ENCODE results near the gene SP5. TPM values are rescaled to one million over a fixed set of nuclear protein-coding genes. Genes with fewer than 3 reads are reported as not detected.
A peak's percentile ranks its signal among the peaks of the same experiment; 100 is the strongest.
"Not testable (repeated sequence)": the region's sequence is repeated elsewhere in the genome, so short reads cannot be mapped to it uniquely, and the experiment has no call there.

SP5 gene
- total and polyA plus RNA-seq, 8 donors = 2.8 to 12.6 (median 8.5) TPM

DNA sequence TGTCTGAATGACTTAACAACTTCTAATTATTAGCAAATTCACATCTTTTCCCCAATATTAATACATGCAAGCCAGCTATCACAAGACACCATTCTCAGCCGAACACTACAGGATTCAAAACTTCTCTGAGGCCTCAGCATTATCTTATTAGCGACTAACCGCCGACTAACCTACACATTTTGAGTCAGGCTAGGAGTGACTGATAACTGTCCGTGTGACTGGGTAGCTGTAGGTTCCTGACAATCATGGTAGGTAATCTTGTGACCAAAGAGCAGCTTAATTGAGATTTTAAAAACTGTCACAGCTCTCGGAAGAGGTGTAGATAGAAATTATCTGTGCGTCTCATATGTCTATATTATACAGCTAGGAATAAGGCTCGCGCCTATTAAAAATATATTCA, 44.1 kb upstream of the SP5 start:
- Histone ChIP-seq H3K36me3 (no peaks in the 10 kb centered on the region), H3K4me3 (no peak overlapping the region), H3K27ac (no peak overlapping the region), H3K9me3 (no peaks in the 10 kb centered on the region), H3K4me1 (no peaks in the 10 kb centered on the region), H3K27me3 (peaks cover 0 to 3% of the 10 kb centered on the region in 2 donors)
- intact Hi-C loops (cut with DNase I) = no loop called here
- TF ChIP-seq, protein P1, sequence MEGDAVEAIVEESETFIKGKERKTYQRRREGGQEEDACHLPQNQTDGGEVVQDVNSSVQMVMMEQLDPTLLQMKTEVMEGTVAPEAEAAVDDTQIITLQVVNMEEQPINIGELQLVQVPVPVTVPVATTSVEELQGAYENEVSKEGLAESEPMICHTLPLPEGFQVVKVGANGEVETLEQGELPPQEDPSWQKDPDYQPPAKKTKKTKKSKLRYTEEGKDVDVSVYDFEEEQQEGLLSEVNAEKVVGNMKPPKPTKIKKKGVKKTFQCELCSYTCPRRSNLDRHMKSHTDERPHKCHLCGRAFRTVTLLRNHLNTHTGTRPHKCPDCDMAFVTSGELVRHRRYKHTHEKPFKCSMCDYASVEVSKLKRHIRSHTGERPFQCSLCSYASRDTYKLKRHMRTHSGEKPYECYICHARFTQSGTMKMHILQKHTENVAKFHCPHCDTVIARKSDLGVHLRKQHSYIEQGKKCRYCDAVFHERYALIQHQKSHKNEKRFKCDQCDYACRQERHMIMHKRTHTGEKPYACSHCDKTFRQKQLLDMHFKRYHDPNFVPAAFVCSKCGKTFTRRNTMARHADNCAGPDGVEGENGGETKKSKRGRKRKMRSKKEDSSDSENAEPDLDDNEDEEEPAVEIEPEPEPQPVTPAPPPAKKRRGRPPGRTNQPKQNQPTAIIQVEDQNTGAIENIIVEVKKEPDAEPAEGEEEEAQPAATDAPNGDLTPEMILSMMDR (IDR thresholded peaks at IDR 0.05) = no peak
- no peak for ATAC-seq
- DNase-seq = no peak

DNA sequence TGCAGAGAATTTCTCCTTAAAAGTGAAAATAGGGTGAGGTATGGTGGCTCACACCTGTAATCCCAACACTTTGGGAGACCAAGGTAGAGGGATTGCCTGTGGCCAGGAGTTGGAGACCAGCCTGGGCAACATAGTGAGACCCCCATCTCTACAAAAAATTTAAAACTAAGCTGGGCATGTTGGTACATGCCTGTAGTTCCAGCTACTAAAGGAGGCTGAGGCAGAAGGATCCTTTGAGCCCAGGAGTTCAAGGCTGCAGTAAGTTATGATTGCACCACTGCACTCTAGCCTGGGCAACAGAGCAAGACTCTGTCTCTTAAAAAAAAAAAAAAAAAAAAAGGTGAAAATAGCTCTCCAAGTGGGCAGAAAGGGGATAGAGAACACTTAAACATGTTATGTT, 40.9 kb upstream of the SP5 start:
- ATAC-seq; H3K4me1 ChIP-seq; H3K27ac ChIP-seq; H3K9me3 ChIP-seq; H3K36me3 ChIP-seq; H3K4me3 ChIP-seq; H3K27me3 ChIP-seq; DNase-seq; intact Hi-C loops (cut with DNase I): not testable (repeated sequence)

DNA sequence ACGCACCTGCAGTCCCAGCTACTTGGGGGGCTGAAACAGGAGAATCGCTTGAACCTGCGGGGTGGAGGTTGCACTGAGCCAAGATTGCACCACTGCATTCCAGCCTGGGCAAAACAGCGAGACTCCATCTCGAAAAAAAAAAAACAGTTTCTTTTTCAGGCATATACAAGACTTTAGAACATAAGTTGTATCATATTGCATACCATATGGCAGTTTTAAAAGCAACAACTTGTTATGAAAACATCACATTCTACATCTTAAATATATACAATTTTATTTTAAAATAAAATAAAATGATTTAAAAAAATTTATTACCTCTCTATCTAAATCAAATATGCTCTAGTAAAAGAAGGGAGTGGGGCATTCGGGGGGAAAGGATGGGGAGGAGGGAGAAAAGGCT, 39.4 kb upstream of the SP5 start:
- TF ChIP-seq, protein P1 (IDR thresholded peaks at IDR 0.05) = no peak
- Histone ChIP-seq H3K4me3 (no peak overlapping the region), H3K4me1 (no peaks in the 10 kb centered on the region), H3K9me3 (no peaks in the 10 kb centered on the region), H3K27ac (no peak overlapping the region), H3K27me3 (peaks cover 0 to 3% of the 10 kb centered on the region in 2 donors), H3K36me3 (no peaks in the 10 kb centered on the region)
- intact Hi-C loops (cut with DNase I) = no loop called here
- no peak for ATAC-seq
- no peak for DNase-seq

DNA sequence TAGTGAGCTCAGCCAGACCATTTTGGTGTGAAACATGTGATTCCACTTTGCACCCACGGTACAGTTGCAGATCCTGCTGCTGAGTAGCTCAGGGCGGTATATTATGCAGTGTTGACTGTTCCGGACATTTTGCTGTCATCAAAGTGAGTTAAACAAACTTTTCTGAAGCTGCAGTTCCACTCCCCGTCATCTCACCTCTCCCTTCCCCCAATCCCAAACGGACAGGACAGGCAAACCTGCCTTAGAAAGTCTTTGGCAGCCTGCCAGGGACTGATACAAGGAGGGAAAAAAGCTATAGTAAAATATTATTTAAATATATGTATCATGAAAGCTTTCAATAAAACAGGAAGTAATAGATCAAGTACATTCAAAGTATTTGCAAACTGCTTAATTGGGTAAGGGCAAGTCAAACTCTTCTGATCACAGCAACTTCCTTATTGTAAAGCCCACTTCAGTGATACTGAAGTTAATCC, 35.5 kb upstream of the SP5 start:
- no peaks in the 10 kb centered on the region for H3K27me3 ChIP-seq
- H3K9me3 ChIP-seq = no peaks in the 10 kb centered on the region
- DNase-seq (peak in 2 of 4 donors; percentile 28 to 34), ATAC-seq (peak; percentile 87)
- TF ChIP-seq, protein P1 (IDR thresholded peaks at IDR 0.05) = no peak
- H3K4me3 ChIP-seq = no peak overlapping the region
- intact Hi-C loops (cut with DNase I) = no loop called here
- H3K36me3 ChIP-seq = no peaks in the 10 kb centered on the region
- no peak overlapping the region for H3K27ac ChIP-seq
- no peaks in the 10 kb centered on the region for H3K4me1 ChIP-seq

DNA sequence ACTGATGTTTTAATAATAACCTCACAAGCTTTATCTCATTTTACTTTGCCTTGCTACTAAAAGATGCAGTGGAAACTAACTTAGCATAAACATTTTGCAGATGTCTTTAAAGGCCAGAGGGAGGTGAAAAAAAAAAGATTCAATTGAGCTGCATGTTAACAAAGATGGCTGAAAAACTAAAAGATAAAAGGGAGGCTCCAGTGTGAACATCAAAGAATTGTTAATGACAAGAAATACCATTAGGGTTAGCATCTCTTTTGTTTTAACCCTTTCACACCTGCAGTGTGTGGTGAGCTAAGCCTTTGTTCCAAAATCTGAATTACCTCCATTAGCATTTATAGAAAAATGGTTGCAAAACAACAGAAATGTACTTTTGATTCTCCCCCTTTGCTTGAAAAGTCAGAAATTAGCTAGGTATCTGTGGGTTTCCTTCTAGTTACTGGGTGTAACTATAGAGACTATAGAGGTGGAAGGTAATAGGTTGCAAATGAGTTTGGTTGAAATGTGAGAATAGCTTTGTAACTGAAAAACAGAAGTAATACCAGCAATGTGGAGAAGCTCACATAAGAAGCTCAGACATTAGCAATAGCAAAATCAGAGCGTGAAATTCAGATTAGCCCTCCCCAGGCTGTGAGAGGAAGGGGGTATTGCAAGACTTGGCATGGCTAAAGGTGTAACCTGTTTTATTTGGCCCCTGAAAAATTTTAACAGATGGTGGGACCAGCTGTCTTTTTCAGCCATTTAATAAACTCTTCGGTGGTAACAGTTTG, 34.8 kb upstream of the SP5 start:
- TF ChIP-seq, protein P1 (IDR thresholded peaks at IDR 0.05) = no peak
- H3K27ac ChIP-seq = no peak overlapping the region
- H3K4me3 ChIP-seq = no peak overlapping the region
- ATAC-seq (no peak), DNase-seq (no peak)
- no peaks in the 10 kb centered on the region for H3K27me3 ChIP-seq
- intact Hi-C loops (cut with DNase I) = no loop called here
- no peaks in the 10 kb centered on the region for H3K9me3 ChIP-seq
- no peaks in the 10 kb centered on the region for H3K4me1 ChIP-seq
- H3K36me3 ChIP-seq = no peaks in the 10 kb centered on the region
